RWPE1 (cell line): ENCODE results near the gene MLEC.

Source experiments
- CTCF ChIA-PET: fragments of 350-600 bp; sonication (Branson Sonifier 250); formaldehyde crosslinking; extraction: SDS; loops from one replicate; lab custom pipeline; 2021; lab: Yijun Ruan, JAX
- POLR2A ChIA-PET: fragments of 400-600 bp; formaldehyde crosslinking; extraction: SDS; loops from one replicate; lab custom pipeline; 2020; ENCODE audit warnings: antibody characterized with exemption; ENCODE audit not compliant: low non-redundant PET; lab: Yijun Ruan, JAX
- DNase-seq: peaks from one replicate; pipeline ENCODE4 v3.0.0; 2012; ENCODE audit warnings: low spot score
- H3K27ac ChIP-seq: fragments of 450-650 bp; 2 replicates; pipeline ENCODE4 v1.5.1; 2017
- TF ChIP-seq, protein P1 (sequence below): fragments of 450-650 bp; conservative IDR thresholded peaks from 2 replicates; pipeline ENCODE4 v1.5.1; 2017; ENCODE audit warnings: low read depth, mild to moderate bottlenecking

MLEC gene

DNA sequence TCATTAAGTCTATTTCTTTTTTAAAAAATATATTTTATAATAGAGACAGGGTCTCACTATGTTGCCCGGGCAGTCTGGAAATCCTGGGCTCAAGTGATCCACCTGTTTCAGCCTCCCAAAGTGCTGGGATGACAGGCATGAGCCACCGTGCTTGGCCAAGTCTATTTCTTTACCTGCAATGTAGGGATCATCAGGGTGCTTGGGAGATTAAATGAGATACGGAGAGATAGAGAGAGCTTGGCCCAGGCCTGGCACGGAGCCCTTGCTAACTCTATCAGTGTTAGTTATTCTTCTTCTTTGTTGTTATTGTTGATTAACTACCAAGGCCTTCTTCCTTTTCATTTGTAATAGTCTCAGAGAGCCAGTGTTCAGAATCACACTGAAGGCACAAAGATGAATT, 43.4 kb upstream of the MLEC start:
- H3K27ac ChIP-seq = no peak overlapping the region
- TF ChIP-seq, protein P1, sequence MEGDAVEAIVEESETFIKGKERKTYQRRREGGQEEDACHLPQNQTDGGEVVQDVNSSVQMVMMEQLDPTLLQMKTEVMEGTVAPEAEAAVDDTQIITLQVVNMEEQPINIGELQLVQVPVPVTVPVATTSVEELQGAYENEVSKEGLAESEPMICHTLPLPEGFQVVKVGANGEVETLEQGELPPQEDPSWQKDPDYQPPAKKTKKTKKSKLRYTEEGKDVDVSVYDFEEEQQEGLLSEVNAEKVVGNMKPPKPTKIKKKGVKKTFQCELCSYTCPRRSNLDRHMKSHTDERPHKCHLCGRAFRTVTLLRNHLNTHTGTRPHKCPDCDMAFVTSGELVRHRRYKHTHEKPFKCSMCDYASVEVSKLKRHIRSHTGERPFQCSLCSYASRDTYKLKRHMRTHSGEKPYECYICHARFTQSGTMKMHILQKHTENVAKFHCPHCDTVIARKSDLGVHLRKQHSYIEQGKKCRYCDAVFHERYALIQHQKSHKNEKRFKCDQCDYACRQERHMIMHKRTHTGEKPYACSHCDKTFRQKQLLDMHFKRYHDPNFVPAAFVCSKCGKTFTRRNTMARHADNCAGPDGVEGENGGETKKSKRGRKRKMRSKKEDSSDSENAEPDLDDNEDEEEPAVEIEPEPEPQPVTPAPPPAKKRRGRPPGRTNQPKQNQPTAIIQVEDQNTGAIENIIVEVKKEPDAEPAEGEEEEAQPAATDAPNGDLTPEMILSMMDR = no peak
- DNase-seq = no peak
- ChIA-PET POLR2A (no interaction called here), CTCF (no interaction called here)

DNA sequence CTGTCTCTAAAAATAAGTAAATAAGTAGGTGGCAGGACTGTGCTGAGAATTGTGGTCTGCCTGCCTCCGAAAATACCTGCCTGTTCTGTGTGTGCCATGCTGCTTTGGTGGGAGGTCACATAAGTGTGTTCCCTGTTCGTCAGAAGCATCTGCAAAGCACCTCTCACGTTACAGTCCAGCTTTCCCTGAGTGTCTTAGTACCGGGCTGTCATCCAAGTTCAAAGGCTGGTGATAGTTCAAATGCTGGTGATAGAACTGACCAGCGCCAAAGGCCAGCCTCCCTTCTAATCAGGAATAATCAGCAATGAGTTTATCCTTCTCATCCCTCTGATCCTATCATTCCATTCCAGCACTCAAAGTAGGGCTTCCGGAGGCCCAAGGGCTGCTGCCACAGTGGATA, 40.9 kb upstream of the MLEC start:
- ChIA-PET CTCF (interaction anchor here (0.6 to 4.2 kb wide), 6 partner anchors 12 to 364 kb away, joined by 3 to 27 read pairs (median 8); no protein-coding TSS in a partner anchor), POLR2A (no interaction called here)
- TF ChIP-seq, protein P1 = no peak
- H3K27ac ChIP-seq = no peak overlapping the region
- no peak for DNase-seq

GRCh38 chr12:120647375-120647755, 39.6 kb upstream of the MLEC start:
- ChIA-PET POLR2A (no interaction called here), CTCF (interaction anchor here (0.6 to 4.2 kb wide), 12 partner anchors 7 to 977 kb away, joined by 3 to 27 read pairs (median 4); no protein-coding TSS in a partner anchor)
- no peak overlapping the region for H3K27ac ChIP-seq
- DNase-seq = no peak
- TF ChIP-seq, protein P1 = no peak

DNA sequence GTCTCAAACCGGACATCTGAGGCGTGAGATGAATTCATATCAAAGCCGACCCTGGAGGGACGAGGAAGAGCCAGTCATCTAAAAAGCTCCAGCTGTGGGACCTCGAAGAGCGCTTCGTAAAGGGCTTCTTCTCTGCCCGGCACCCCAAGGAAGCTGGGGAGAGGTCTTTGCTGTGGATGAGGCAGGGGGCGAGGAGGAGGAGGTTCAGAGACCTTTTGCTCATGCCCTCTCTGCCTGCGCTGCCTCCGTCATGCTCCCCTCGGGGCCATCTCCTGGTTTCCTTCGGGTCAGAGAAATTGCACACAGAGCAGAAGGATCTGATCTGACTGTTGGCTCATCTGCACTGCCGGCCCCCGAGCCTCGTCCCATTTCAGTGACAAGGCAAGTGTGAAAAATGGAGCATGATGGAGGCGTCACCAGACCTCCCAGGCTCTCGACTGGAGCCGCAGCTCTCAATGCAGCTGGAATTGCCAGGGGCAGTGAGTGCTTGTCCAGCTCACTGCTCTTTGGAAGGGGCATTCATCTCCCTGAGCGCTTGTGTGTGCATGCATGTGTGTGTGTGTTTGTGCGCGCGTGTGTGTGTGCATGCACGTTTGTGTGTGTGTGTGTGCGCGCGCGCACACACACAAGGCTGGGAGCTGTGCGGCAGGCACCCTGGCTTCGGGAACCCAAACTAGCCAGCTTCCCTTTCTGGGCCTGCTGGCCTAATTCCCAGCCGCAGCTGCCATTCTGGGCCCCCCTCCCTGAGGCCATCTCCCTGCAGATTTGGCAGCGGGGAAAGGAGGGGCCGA, 37.3 kb upstream of the MLEC start:
- ChIA-PET CTCF (interaction anchor here (0.6 to 4.2 kb wide), 22 partner anchors 8 to 535 kb away, joined by 3 to 27 read pairs (median 4); partner anchors contain the start of gene POP5), POLR2A (interaction anchor here (0.6 to 0.8 kb wide), 2 partner anchors 68 to 260 kb away, joined by 3 to 4 read pairs; partner anchors contain the start of gene POP5)
- no peak for DNase-seq
- H3K27ac ChIP-seq = peak overlapping the region; percentile 52
- TF ChIP-seq, protein P1 = peak; percentile 49

DNA sequence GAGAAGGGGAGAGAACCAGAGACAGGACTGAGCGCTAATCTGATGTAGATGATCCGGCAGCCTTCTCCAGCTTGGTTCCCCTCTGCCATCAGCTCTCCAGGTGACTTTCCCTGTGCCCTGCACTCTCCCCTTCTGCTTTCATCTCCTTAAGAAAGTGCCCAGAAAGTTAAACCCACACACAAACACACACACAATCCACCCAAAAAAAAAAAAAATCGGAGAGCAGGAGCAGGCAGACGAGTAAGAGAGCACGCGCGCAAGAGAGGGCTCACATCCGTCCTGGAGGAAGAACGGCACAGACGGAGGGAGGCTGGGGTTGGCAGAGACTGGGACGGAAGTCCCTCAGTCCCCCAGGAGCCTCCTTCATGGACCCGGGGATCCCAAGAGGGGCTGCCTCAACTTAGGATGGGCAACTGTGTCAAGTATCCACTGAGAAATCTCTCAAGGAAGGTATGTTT, 36.7 kb upstream of the MLEC start:
- ChIA-PET POLR2A (interaction anchor here (0.8 kb wide), 1 partner anchor 69 kb away, joined by 4 read pairs; the partner anchor contains the start of gene POP5), CTCF (interaction anchor here (0.6 to 4.2 kb wide), 7 partner anchors 15 to 534 kb away, joined by 3 to 13 read pairs (median 6); partner anchors contain the start of gene POP5)
- H3K27ac ChIP-seq = no peak overlapping the region
- no peak for DNase-seq
- TF ChIP-seq, protein P1 = no peak

DNA sequence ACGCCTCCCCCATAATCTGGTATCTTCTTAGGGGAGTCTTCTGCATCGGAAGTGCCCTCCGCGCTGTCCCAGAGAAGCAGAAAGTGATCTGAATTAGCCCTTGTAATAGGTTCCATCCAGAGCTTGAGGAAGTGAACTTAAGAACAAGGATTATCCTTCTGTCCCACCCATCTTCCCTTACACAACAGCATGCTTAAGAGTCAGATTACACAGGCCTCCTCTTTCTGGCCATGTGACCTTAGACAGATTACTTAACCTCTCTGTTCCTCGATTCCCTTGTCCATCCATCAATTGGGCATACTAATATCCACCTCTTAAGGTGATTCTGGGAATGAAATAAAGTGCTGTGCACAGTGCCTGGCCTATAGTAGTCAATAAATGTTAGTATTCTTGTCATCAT, 35.1 kb upstream of the MLEC start:
- ChIA-PET POLR2A (no interaction called here), CTCF (no interaction called here)
- DNase-seq = no peak
- TF ChIP-seq, protein P1 = no peak
- H3K27ac ChIP-seq = no peak overlapping the region
